ENCODE results near the gene ITPKB.

The ITPKB gene

GRCh38 chr1:226702957-226703831 lies 35.9 kb downstream of the ITPKB start:
- DNase-seq = peak; percentile 62

GRCh38 chr1:226702318-226702956 lies 36.6 kb downstream of the ITPKB start:
- DNase-seq = no peak

DNA sequence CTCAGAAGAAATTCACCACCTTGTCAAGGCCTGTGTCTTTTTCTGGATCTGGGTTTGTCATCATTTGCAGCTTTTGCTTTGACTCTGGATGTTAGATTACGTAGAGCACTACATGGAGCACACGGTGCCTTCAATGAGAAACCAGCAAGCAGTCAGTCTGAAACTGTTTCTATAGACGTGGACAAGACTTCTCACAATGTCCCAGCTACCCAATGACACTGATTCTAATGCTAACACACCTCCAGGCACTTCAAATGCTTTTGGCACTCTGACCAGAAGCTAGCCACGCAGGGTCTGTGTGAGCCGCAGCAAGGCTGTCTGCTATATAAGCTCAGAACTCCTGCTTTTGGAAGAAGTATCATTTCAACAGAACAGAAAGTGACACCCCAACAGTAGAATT lies 38.2 kb downstream of the ITPKB start:
- no peak for DNase-seq

DNA sequence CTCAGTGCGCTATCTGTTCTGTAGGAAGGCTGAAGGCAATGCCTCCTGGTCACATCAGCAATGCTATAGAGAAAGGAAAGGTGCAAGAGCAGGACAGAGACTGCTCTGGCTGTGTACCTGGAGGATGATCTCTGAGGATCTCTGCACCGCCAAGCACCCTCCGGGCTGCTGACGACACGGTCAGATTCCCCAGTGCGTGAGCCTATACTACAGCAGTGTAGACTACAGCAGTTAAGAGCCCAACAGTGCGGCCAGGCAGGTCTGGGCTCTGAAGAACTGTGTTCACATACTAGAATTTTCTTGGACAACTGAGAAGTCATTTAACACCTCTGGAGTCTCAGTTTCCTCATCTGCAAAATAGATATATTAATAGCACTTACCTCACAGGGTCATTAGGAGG lies 39.9 kb downstream of the ITPKB start:
- DNase-seq = no peak

DNA sequence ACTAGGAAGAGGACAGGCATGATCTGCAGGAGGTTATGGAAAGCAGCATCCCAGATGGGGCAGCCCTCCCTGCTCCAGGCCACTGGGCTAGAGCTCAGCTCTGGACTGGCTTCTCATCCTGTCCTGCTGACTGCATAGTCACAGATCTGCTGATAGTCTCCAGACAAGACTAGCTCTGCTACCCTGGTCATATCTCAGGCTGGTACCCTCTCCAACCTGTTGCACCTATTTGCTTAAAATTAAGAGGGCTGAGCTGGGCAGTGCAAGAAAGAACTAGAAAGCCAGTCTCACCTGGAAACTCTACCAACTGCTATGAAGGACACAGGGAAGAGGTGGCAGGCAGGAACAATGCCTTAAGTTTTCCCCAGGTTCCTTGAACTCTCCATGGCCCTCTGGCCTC lies 40.4 kb downstream of the ITPKB start:
- no peak for DNase-seq

- DNase-seq = no peak
These were observed 41.0 kb downstream of the ITPKB start for GRCh38 chr1:226697929-226698544.

DNA sequence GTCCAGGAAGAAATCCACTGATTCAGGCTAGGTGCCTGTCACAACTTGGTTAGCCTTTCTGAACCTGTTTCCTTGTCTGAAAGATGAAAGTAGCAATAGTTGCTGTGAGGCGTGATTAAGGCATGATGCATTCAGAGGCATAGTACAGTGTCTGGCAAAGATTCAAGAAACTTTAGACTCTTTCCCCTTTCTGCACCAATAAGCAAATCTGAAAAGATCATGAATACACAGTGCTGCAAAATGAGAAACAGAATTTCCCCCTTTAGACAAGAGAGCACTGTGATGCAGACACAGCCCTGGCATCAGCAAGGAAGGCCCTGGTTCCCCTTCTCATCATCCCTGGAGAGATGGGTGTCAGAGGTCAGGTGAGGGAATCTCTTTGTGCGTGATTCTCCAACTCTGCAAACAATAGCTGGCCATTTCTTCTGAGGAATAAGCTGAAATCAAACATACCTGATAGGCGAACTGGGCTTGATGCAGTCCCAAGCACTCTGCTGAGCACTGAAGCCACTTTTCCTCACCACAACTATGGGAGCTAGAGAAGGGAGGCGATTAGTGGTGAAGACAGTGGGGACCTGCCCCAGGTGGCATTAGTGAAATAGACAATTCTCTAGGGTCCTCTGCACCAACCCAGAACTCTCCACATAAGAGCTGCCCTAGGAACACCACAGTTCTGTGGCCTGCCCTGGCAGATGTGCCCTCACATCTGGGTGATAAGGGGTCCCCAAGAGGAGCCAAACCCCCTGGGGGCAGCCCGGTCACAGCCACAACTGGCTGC lies 41.7 kb downstream of the ITPKB start:
- no peak for DNase-seq

DNA sequence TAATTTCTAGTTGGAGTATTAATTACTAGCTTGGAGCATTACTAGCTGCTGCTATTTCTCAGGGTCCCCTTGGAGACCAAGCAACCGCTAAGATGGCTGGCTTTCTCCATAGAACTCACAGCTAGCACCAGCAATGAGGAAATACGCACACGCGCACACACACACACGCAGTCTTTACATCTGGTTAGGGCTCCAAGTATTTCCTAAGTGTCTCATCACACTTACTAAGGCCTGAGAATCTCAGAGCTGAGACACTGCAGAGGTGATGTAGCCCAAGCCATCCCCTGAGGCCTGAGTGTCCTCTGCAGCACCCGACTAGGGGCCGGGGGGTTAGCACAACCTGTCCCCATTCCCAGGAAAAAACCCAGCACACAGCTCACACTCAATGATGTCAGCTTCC lies 42.5 kb downstream of the ITPKB start:
- no peak for DNase-seq

GRCh38 chr1:226695335-226695900 lies 43.7 kb downstream of the ITPKB start:
- DNase-seq = no peak

DNA sequence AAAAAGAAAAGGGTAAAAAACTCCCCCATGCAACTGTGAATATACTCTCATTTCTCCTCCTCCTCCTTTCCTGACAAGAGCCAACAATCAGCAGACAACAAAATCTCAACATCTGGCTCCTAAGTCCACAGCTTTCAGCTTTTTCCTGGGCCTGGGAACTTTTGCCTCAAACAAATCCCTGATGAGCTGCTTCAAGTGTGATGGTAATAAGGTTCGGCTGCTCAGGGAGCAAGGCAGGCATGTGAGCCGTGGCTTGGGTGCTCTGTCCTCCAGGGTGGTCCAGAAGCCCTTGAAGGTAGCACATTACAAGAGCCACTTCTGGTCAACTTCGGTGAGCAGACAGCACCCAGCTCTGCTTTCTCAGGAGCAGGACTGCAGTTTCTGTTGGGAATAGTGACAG lies 46.3 kb downstream of the ITPKB start:
- no peak for DNase-seq

DNA sequence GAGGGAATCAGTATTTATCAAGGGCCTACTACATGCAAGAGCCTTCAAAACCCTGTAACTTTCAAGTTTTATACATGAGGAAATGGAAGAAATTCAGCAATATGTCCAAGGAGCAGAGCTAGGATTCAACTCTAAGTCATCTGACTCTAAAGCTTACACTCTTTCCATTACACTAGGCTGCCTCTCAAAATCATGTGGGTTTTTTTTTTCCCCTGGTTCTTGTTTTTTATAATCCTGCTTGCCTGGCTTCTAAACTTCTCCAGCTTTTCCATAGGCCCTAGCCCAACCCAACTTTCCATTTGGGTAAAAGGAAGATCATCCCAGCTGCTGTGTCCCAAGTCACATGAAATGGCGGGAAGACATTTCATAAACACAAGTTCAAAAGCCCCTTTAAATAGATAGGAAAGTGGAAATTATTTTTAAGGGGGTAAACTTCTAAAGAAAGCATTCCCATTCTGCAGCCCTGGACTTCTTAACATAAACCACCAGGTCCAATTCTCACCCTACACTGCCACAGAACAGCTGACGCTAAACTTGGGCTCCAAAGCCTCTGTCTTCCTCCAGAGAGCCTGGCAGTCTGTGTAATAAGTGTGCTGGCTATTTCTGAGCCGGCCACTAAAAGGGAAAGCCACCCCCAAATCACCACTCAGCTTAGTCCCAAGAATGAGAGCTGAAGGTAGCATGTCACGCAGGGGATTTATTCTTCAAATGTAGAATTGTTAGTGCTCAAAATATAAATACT lies 46.9 kb downstream of the ITPKB start:
- no peak for DNase-seq

DNA sequence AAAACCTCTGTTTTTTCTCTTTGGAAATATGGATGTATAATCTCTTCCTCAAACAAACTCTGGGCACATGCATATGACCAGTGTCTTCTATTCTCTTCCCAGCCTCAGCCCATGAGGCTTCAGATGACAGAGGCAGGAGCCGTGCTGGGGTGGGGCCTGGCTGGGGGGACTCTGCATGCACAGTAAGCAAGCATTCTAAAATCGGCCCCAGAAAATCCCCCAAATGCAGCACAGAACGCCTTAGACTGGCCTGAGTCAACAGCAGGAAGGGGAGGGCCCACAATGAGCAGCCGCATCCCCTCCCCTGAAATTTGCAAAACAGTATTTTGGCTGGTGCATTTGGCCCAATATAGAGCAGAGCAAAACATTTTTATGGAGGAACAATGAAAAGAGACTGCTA lies 47.8 kb downstream of the ITPKB start:
- DNase-seq = no peak

- DNase-seq = peak; percentile 91
These were observed 48.6 kb downstream of the ITPKB start for GRCh38 chr1:226690460-226690982.

DNA sequence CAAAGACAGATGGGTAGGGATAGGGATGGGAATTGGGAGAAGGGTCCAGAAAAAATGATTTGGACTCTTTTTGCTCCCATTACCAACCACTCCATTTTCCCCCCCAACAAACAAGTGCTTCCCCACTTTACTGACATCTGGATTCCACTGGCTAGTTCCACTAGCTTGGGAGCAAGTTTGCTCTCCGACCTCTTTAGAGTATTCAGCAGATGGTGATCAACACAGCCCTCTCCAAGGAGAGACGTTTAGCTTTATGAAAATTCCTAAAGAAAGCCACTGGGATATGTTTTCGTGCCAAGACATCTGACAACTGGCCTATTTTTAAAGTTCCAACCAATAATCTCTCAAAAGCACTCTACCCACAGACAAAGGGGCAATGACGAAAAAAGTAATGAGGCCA lies 50.3 kb downstream of the ITPKB start:
- DNase-seq = no peak

DNA sequence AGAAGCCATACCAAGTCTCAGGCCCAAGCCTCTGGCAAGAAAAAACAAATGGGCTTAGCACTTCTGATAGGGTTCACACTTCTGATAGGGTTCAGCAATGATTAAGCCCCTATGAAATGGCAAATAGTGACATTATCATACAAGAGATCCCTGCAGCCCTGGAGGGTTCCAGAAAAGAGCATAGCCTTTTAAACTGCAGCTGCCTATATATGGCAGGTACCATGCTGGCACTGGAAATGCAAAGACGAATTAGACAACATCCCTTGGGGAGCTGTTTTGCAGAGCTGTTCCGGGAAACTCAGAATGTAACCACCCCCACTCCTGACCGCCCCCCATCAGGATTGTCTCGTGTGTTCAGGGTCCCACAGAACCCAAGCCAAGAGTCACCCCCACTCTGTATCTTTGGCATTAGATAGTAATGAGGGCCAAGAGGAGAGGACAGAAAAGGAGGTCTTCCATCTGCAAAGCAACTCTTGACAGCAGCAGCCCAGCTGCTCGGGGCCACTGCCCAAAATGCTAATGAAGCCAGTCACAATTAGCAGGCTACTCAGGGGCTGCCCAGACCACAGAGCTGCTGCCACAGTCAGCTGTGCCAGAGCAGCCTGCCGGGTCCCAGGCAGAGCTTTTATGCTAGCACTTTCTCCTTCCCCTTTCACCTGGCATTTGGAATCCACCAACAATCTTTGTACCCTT lies 50.9 kb downstream of the ITPKB start:
- no peak for DNase-seq

DNA sequence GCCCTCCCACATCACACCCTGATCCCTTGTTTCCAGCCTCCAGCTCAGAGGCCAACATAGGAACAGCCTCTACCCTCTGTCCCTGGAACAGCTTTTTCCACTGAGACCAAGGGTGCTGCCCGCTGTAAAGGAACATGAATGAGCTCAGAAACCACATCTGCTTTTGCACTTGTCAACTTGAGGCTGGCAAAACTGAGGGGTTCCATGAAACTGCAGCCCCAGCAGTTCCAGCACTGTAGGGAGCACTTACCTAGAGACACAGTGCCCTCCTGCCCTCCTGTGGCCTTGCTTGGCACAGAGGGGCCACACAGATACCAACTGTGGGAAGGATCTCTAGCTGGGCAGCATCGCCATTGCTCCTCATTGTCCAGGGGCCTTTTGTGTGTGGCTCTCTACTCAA lies 51.7 kb downstream of the ITPKB start:
- DNase-seq = peak; percentile 13

DNA sequence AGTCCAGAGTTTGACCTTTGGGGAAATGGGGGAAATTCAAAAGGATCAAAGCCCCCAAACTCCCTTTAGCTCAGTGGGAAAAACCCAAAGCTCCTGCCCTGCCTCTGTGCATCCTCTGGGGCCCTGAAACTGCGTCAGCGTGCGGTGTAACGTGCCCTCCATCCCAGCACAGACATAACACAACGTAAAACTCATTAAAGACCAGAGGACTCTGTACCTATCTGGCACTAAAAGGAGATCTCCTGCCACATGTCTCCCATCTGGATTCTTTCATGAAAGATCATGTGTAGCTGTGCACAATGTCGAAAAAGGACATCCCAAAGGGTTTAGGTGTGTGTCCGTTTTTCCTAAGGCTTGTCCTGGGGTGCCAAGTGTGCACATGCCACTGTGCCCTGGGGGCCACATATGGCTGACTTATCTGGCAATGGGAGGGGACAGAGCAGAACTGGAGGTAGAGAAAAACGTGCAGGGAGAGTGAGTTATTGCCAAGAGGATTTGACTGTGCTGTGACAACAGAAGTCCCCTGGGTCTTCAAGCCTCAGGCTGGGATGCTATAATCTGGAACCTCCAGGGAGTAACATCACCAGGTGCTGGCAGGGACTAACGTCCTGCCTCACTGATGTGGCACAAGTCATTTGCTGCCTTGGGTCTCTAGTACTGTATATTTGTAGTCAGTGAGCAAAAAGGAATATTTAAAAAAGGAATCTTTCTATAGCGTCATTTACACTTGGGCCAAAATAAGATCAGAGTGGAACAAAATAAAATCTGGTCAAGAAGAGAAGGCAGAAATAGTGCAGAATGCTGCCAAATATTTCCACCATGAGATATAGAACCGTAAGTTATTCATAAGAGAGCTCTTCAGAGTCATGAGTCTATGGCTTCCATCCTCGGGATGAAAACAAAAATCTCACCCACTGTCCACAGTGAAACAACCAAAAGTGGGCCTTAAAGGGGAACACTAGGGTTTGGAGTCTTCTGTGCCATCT lies 52.3 kb downstream of the ITPKB start:
- DNase-seq = peak; percentile 78

DNA sequence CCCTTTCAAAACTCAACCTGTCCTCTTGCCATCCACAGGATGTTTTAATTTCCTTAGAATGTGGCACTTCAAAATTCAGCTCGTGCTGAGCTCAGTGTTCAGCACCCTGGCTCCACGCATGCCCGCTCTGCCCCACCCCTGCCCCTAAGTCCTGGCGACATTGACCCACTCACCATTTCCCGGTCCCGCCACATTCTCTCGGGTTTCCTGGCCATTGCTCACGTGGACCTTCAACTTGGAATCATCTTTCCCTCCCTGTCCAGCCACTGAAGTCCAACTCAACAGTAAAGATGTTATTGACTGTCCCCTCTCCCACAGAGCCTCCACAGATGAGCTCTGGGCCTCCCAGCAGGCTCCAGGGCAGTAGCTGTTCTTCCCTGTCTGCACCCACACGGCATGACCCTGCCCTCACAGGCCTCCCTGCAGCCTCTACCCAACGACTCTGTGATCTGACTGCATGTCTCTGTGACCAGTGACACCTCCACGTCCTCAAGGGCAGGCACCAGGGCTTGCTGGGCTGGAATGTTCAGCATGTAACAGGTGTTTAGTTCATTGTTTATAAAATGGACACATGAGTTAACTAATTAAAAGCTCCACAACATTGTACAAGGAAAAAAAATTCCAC lies 53.8 kb downstream of the ITPKB start:
- no peak for DNase-seq

- DNase-seq = no peak
These were observed 55.1 kb downstream of the ITPKB start for GRCh38 chr1:226684026-226684425.

Data from NCI-H345 (cell line).